HepG2 (cell line): ENCODE data around the gene TAF3. TPM values are rescaled to one million over a fixed set of nuclear protein-coding genes. Genes with fewer than 3 reads are reported as not detected.

Source experiments
- ATAC-seq: fragments of 200-7000 bp; cut with Tn5 transposase; 3 replicates; pipeline ENCODE4 v1.9.1; 2020; ENCODE audit warnings: mild to moderate bottlenecking, moderate library complexity
- BruUV-seq: library from RNA; stranded (reverse); fragments of 400-500 nt; replicated peaks from 2 replicates; lab custom pipeline; 2021; lab: Mats Ljungman, UMichigan
- CTCF ChIA-PET: fragments of 300-600 bp; formaldehyde crosslinking; extraction: SDS; loops from one replicate; lab custom pipeline; 2021; ENCODE audit warnings: low total read pairs, inconsistent platforms, low intra/inter-chr PET ratio; lab: Yijun Ruan, JAX
- POLR2A ChIA-PET: fragments of 350-600 bp; sonication (Branson Sonifier 250); formaldehyde crosslinking; loops from one replicate; lab custom pipeline; 2020; ENCODE audit warnings: antibody characterized with exemption, inconsistent platforms; lab: Yijun Ruan, JAX
- DNase-seq: peaks from one replicate; pipeline ENCODE4 v3.0.0-alpha.2; 2015; ENCODE audit warnings: low spot score
- FAIRE-seq: peaks from 3 replicates; lab custom pipeline; 2011; peaks lifted over from hg19 to GRCh38; lab: Jason Lieb, UNC
- H2AFZ ChIP-seq: one replicate; pipeline ENCODE4 v1.6.1; 2011; ENCODE audit warnings: low read length, inconsistent platforms
- H3K27ac ChIP-seq: fragments of 300-600 bp; 3 replicates; pipeline ENCODE4 v1.8.0; 2011; ENCODE audit warnings: mixed run types, mild to moderate bottlenecking, mixed read lengths, low read length, inconsistent platforms; ENCODE audit not compliant: insufficient read depth; ENCODE audit errors: extremely low read length
- H3K27me3 ChIP-seq, 2 experiments: fragments of 200-600 bp in 1 of 2; 2 replicates in 1 of 2; 3 replicates in 1 of 2; pipeline versions ENCODE4 v1.6.0 to v1.8.0; 2011; ENCODE audit warnings: low read length in 2 of 2, mild to moderate bottlenecking in 2 of 2, moderate library complexity in 2 of 2, inconsistent platforms in 1 of 2; ENCODE audit not compliant: insufficient read depth in 2 of 2, control insufficient read depth in 1 of 2
- H3K36me3 ChIP-seq, 2 experiments: fragments of 200-600 bp in 1 of 2; replicated peaks in 1 of 2; 2 replicates in 1 of 2; 3 replicates in 1 of 2; pipeline versions ENCODE4 v1.5.1 to v1.8.0; 2011; ENCODE audit warnings: low read length in 2 of 2, inconsistent platforms in 1 of 2; ENCODE audit not compliant: insufficient read depth in 2 of 2, control insufficient read depth in 1 of 2
- H3K4me1 ChIP-seq: 2 replicates; pipeline ENCODE4 v1.5.1; 2012; ENCODE audit warnings: low read length, inconsistent platforms; ENCODE audit not compliant: insufficient read depth
- H3K4me2 ChIP-seq: 2 replicates; pipeline ENCODE4 v1.6.0; 2011; ENCODE audit warnings: low read depth, low read length, inconsistent platforms
- H3K4me3 ChIP-seq, 3 experiments: fragments of 200-600 bp in 1 of 3; sonication (generic), shearing (Covaris generic) in 1 of 3; replicated peaks in 1 of 3; 2 replicates each; pipeline ENCODE4 v1.5.1; 2011 to 2016; ENCODE audit warnings: low read length in 3 of 3, inconsistent platforms in 2 of 3, low read depth in 2 of 3, mild to moderate bottlenecking in 2 of 3, control low read depth in 1 of 3, mixed read lengths in 1 of 3; ENCODE audit not compliant: insufficient read depth in 1 of 3
- H3K79me2 ChIP-seq: one replicate; pipeline ENCODE4 v1.6.1; 2011; ENCODE audit warnings: low read length, inconsistent platforms; ENCODE audit not compliant: insufficient read depth
- H3K9ac ChIP-seq: 2 replicates; pipeline ENCODE4 v1.6.0; 2011; ENCODE audit warnings: mild to moderate bottlenecking, low read depth, low read length, inconsistent platforms; ENCODE audit not compliant: insufficient read depth
- H3K9me3 ChIP-seq: 2 replicates; pipeline ENCODE4 v1.5.1; 2012; ENCODE audit warnings: mild to moderate bottlenecking, low read length
- H4K20me1 ChIP-seq: 2 replicates; pipeline ENCODE4 v1.6.0; 2011; ENCODE audit warnings: inconsistent platforms, mild to moderate bottlenecking, low read length, moderate library complexity; ENCODE audit not compliant: insufficient read depth
- RAD51 ChIP-seq: fragments of 450-650 bp; IDR thresholded peaks from 2 replicates; pipeline ENCODE4 v1.6.1; 2016; ENCODE audit warnings: borderline replicate concordance
- REL ChIP-seq: sonication (generic); formaldehyde crosslinking; conservative IDR thresholded peaks from 2 replicates; pipeline ENCODE4 v1.8.0; 2022; ENCODE audit warnings: mild to moderate bottlenecking, missing genetic modification reagents, moderate library complexity
- USF2 ChIP-seq, 2 experiments: sonication (generic) in 1 of 2; formaldehyde crosslinking in 1 of 2; IDR thresholded peaks; 2 replicates each; pipeline versions ENCODE4 v1.5.1 to v1.6.1; 2011 to 2020; ENCODE audit warnings: borderline replicate concordance in 1 of 2, low read depth in 1 of 2, low read length in 1 of 2, mild to moderate bottlenecking in 1 of 2, missing genetic modification reagents in 1 of 2, moderate library complexity in 1 of 2
- ZNF224 ChIP-seq: sonication (generic); formaldehyde crosslinking; IDR thresholded peaks from 2 replicates; pipeline ENCODE4 v1.5.0; 2020; ENCODE audit warnings: mild to moderate bottlenecking, missing genetic modification reagents
- ZNF496 ChIP-seq: sonication (generic); formaldehyde crosslinking; IDR thresholded peaks from 2 replicates; pipeline ENCODE4 v1.8.1; 2023; ENCODE audit warnings: mild to moderate bottlenecking, moderate library complexity, missing genetic modification reagents; ENCODE audit not compliant: insufficient replicate concordance
- ZNF501 ChIP-seq: sonication (generic); formaldehyde crosslinking; IDR thresholded peaks from 2 replicates; pipeline ENCODE4 v1.5.1; 2020; ENCODE audit warnings: mild to moderate bottlenecking, moderate library complexity, missing genetic modification reagents
- ZNF713 ChIP-seq: sonication (generic); formaldehyde crosslinking; IDR thresholded peaks from 2 replicates; pipeline ENCODE4 v1.4.0; 2020; ENCODE audit warnings: mild to moderate bottlenecking, missing genetic modification reagents
- WGBS: methylation state at CpG from one replicate; pipeline ENCODE4 v1.1.6; 2017; ENCODE audit warnings: low lambda C conversion rate; 5-methylcytosine and 5-hydroxymethylcytosine counted together
- in situ Hi-C: cut with HindIII; loops from 2 replicates; pipeline ENCODE4 v1.10.0; 2017; ENCODE audit warnings: low pct_unique_long_range_greater_than_20kb; ENCODE audit not compliant: extremely low pct_ligation_motif_present
- intact Hi-C: fragments of 100-400 bp; cut with micrococcal nuclease; formaldehyde crosslinking; loops from one replicate; pipeline ENCODE4 v1.10.0; 2022; ENCODE audit not compliant: unreplicated experiment
- polyA plus RNA-seq, 8 experiments: library from polyadenylated mRNA; depleted of rRNA in 3 of 8; stranded (reverse) in 7 of 8; unstranded in 1 of 8; fragments of >200 nt; fragmentation: Illumina TruSeq in 4 of 8; extraction: Trizol in 4 of 8; gene quantifications; 2 replicates each; pipeline versions ENCODE4 v1.2.1 to v1.2.3, GENCODE V29; 2011 to 2016; ENCODE audit warnings: low read depth in 4 of 8, missing spikeins in 1 of 8, mixed read lengths in 1 of 8; ENCODE audit not compliant: insufficient read depth in 1 of 8
- total RNA-seq, 5 experiments: library from RNA; depleted of rRNA; stranded (reverse); fragments of >200 nt; fragmentation: Illumina TruSeq; extraction: Trizol; gene quantifications; 2 replicates each; pipeline ENCODE4 v1.2.3, GENCODE V29; 2016; ENCODE audit warnings: low read depth in 1 of 5

The TAF3 gene
- total and polyA plus RNA-seq, 2 of the 13 experiments (the other 11 are each of a cell fraction or from before 2014, with no cell fraction given), result 1.7 to 2.9 TPM

GRCh38 chr10:8023321-8023720 is 205.0 kb downstream of the TAF3 start (continued):
- TF ChIP-seq ZNF713 (no peak), REL (CRISPR knock-in tag) (no peak), ZNF501 (no peak), ZNF496 (CRISPR knock-in tag) (no peak)
- TF ChIP-seq, all 625 proteins: peak for 0

GRCh38 chr10:8023851-8024250 is 205.5 kb downstream of the TAF3 start:
- Histone ChIP-seq H4K20me1 (no peaks in the 10 kb centered on the region), H2AFZ (no peak overlapping the region), H3K79me2 (no peaks in the 10 kb centered on the region), H3K27ac (no peak overlapping the region), H3K4me2 (no peak overlapping the region), H3K9ac (no peak overlapping the region), H3K4me3 (no peak overlapping the region), H3K4me1 (peaks cover 14% of the 10 kb centered on the region), H3K9me3 (no peaks in the 10 kb centered on the region), H3K27me3 (peaks cover 0 to 12% of the 10 kb centered on the region in 2 experiments; a peak in 3 of 5 replicates), H3K36me3 (no peaks in the 10 kb centered on the region)
- in situ Hi-C loops, result no loop called here
- no TSS peak for BruUV-seq
- no peak for FAIRE-seq
- DNase-seq, result no peak
- ChIA-PET CTCF (no interaction called here), POLR2A (no interaction called here)
- 10% methylated on average over 2 of the region's 2 CpGs for WGBS
- intact Hi-C loops, result no loop called here
- no peak for TF ChIP-seq ZNF224 (CRISPR knock-in tag)
- peak; percentile 79 for TF ChIP-seq RAD51
- peak; percentile 68 for TF ChIP-seq USF2 (IDR thresholded peaks at IDR 0.05; ENCODE audit: low read depth, low read length)
- no peak for TF ChIP-seq USF2 (CRISPR knock-in tag; IDR thresholded peaks at IDR 0.05; ENCODE audit: borderline replicate concordance)
- ATAC-seq, result no peak
